Activated B cell treated with CpG ODN at 0.5 μM for 24 hours (primary cell): ENCODE results near the gene VPS13D. TPM values are rescaled to one million over a fixed set of nuclear protein-coding genes. Genes with fewer than 3 reads are reported as not detected.
A peak's percentile ranks its signal among the peaks of the same experiment; 100 is the strongest.

ENCODE experiments used
- ATAC-seq: fragments of 200-7000 bp; cut with Tn5 transposase; one replicate; pipeline ENCODE4 v1.10.0; 2021; ENCODE audit warnings: low read depth, mild to moderate bottlenecking, moderate library complexity
- CTCF ChIA-PET: fragments of 350-600 bp; sonication (Branson Sonifier 250); formaldehyde crosslinking; loops from one replicate; lab custom pipeline; 2021; ENCODE audit warnings: antibody characterized with exemption; lab: Charles Lee
- POLR2A ChIA-PET: fragments of 350-600 bp; sonication (Branson Sonifier 250); formaldehyde crosslinking; loops from one replicate; lab custom pipeline; 2021; ENCODE audit warnings: antibody characterized with exemption; lab: Charles Lee
- DNase-seq: peaks from one replicate; pipeline ENCODE4 v3.0.0; 2022
- H3K27ac Mint-ChIP-seq: one replicate; pipeline ENCODE4 v1.8.0; 2020; ENCODE audit warnings: mixed read lengths
- H3K27me3 Mint-ChIP-seq: one replicate; pipeline ENCODE4 v1.8.0; 2021; ENCODE audit warnings: mixed read lengths
- H3K36me3 Mint-ChIP-seq: one replicate; pipeline ENCODE4 v1.8.0; 2021; ENCODE audit warnings: low read depth, mixed read lengths
- H3K4me1 Mint-ChIP-seq: one replicate; pipeline ENCODE4 v1.8.0; 2021; ENCODE audit warnings: mixed read lengths
- H3K4me3 Mint-ChIP-seq: one replicate; pipeline ENCODE4 v1.8.0; 2020; ENCODE audit warnings: mild to moderate bottlenecking, mixed read lengths
- H3K9me3 Mint-ChIP-seq: one replicate; pipeline ENCODE4 v1.8.0; 2020; ENCODE audit warnings: mixed read lengths
- intact Hi-C: fragments of 100-400 bp; cut with micrococcal nuclease; formaldehyde crosslinking; loops from one replicate; pipeline ENCODE4 v1.15.1; 2024
- total RNA-seq: library from RNA; stranded (reverse); gene quantifications from 2 replicates; pipeline ENCODE4 v1.2.3, GENCODE V29; 2022
- TF ChIP-seq, protein P1 (sequence below): fragments of 200-600 bp; IDR thresholded peaks from one replicate; pipeline ENCODE4 v1.8.0; 2022; ENCODE audit warnings: antibody characterized with exemption, mild to moderate bottlenecking

The VPS13D gene
- total RNA-seq, 1 donor from 2014 or later, result 64.5 TPM

DNA sequence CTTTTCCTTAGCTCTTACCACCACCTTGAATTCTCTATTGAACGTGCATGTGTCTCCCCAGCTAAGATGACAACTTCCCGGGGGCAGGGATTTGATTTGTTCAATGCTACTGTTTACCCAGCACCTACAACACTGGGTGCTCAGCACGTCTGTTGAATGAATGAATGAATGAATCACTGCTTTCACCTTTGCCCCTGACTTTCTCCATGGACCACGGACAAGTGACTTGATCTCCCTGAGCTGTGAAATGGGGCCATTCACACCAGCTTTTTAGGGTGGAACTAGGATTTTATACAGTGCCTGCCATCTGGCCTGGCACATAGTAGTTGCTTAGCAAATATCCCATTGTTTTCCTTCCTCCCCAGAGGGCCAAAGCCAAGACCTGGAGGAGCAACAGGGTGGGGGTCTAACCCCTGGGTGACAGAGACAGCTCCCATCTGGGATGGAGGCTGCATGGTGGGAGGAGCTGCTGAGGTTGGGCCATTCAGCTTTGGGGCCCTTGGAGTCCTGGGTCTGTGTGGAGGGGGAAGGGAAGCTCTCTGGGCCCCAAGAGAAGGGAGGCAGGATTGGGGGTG, 47.3 kb upstream of the VPS13D start:
- intact Hi-C loops, result loop anchor here (2.0 to 5.0 kb wide), 2 partner anchors 16 to 40 kb away; partner anchors contain the start of gene TNFRSF1B
- CTCF ChIA-PET, result interaction anchor here (0.9 to 3.2 kb wide), 5 partner anchors 26 to 57 kb away, joined by 3 to 49 read pairs (median 3); no protein-coding TSS in a partner anchor

DNA sequence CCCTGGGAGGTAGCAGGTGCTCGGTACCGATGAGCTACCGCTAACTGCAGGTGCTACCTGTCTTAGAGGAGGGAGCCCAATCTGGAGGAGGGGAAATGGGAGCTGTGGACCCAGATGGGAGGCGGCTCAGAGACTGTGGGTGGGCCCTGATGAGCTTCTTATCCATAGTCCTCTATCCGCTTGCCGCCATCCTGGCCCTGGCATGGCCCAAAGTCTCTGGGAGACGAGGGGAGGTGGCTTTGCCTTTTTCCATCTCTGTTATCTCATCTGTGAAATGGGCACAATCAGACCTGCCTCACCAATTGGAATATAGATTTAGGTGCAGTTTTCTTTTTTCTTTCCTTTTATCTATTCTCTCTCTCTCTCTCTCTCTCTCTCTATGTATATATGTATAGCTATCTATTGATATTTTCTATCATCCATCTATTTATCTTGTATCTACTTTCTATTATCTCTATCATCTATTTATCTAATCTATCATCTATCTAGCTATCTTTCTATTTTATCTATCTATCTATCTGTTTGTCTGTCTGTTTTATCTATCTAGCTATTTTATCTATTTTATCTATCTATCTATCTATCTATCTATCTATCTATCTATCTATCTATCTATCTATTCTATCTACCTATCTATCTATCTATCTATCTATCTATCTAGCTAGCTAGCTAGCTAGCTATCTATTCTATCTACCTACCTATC, 46.6 kb upstream of the VPS13D start:
- Mint-ChIP-seq H3K27ac (peak overlapping the region; percentile 70), H3K4me1 (peaks cover 81% of the 10 kb centered on the region), H3K4me3 (peak overlapping the region; percentile 24), H3K9me3 (no peaks in the 10 kb centered on the region), H3K36me3 (peaks cover 45% of the 10 kb centered on the region), H3K27me3 (no peaks in the 10 kb centered on the region)
- intact Hi-C loops, result loop anchor here (2.0 to 5.0 kb wide), 2 partner anchors 16 to 41 kb away; partner anchors contain the start of gene TNFRSF1B
- no peak for ATAC-seq
- TF ChIP-seq, protein P1, sequence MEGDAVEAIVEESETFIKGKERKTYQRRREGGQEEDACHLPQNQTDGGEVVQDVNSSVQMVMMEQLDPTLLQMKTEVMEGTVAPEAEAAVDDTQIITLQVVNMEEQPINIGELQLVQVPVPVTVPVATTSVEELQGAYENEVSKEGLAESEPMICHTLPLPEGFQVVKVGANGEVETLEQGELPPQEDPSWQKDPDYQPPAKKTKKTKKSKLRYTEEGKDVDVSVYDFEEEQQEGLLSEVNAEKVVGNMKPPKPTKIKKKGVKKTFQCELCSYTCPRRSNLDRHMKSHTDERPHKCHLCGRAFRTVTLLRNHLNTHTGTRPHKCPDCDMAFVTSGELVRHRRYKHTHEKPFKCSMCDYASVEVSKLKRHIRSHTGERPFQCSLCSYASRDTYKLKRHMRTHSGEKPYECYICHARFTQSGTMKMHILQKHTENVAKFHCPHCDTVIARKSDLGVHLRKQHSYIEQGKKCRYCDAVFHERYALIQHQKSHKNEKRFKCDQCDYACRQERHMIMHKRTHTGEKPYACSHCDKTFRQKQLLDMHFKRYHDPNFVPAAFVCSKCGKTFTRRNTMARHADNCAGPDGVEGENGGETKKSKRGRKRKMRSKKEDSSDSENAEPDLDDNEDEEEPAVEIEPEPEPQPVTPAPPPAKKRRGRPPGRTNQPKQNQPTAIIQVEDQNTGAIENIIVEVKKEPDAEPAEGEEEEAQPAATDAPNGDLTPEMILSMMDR, result no peak
- ChIA-PET POLR2A (interaction anchor here (0.6 to 2.7 kb wide), 10 partner anchors 8 to 59 kb away, joined by 3 to 15 read pairs (median 4); no protein-coding TSS in a partner anchor), CTCF (interaction anchor here (0.9 to 3.2 kb wide), 8 partner anchors 9 to 58 kb away, joined by 3 to 49 read pairs (median 3); no protein-coding TSS in a partner anchor)
- no peak for DNase-seq

More for the DNA sequence above, 47.3 kb upstream of the VPS13D start:
- no peaks in the 10 kb centered on the region for H3K9me3 Mint-ChIP-seq
- H3K27me3 Mint-ChIP-seq, result no peaks in the 10 kb centered on the region
- H3K36me3 Mint-ChIP-seq, result peaks cover 42% of the 10 kb centered on the region
- H3K27ac Mint-ChIP-seq, result no peak overlapping the region
- DNase-seq, result no peak
- TF ChIP-seq, protein P1, result no peak
- peak overlapping the region; percentile 12 for H3K4me3 Mint-ChIP-seq
- H3K4me1 Mint-ChIP-seq, result peaks cover 81% of the 10 kb centered on the region
- no peak for ATAC-seq
- POLR2A ChIA-PET, result interaction anchor here (1.1 to 2.7 kb wide), 6 partner anchors 9 to 58 kb away, joined by 4 to 15 read pairs (median 5); no protein-coding TSS in a partner anchor

DNA sequence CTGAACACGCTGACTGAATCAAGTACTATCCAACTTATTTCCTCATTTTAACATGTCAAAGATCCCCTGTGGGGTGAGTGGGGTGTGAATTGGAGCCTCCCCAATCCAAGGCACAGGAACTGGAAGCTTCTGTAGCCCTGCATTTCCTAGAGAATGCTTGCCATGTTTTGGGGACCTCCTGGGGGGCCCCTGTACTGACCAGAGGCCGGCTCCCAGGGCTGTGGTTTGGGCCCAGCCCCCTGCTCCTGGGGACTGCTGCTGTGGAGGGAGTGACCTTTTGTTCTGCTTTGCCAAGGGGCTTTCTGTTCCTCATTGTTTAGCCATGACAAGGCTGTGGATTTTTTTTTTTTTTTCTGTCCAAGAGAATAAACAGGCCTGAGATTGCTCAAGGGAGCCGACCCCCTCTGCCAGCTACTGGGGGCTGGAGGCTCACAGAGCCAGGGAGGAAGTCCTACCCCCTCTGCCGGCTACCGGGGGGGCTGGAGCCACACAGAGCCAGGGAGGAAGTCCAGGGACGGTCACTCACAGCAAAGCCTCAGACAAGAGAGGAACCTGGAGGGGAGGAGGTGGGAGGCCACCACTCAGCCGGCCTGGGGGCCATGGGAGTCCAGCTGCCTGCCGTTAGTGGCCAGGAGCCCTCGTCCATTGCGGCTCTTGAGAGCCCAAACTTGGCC, 45.7 kb upstream of the VPS13D start:
- Mint-ChIP-seq H3K4me1 (peaks cover 73% of the 10 kb centered on the region), H3K9me3 (no peaks in the 10 kb centered on the region), H3K4me3 (peak overlapping the region; percentile 48), H3K36me3 (peaks cover 48% of the 10 kb centered on the region), H3K27me3 (no peaks in the 10 kb centered on the region), H3K27ac (peak overlapping the region; percentile 70)
- ChIA-PET POLR2A (interaction anchor here (0.6 to 2.7 kb wide), 12 partner anchors 9 to 276 kb away, joined by 3 to 15 read pairs (median 4); no protein-coding TSS in a partner anchor), CTCF (interaction anchor here (1.1 to 3.2 kb wide), 4 partner anchors 10 to 58 kb away, joined by 3 to 49 read pairs (median 6); no protein-coding TSS in a partner anchor)
- DNase-seq (no peak), ATAC-seq (peak; percentile 71)
- intact Hi-C loops, result loop anchor here (1.0 to 5.0 kb wide), 3 partner anchors 25 to 59 kb away; no protein-coding TSS in a partner anchor
- TF ChIP-seq, protein P1, result no peak

DNA sequence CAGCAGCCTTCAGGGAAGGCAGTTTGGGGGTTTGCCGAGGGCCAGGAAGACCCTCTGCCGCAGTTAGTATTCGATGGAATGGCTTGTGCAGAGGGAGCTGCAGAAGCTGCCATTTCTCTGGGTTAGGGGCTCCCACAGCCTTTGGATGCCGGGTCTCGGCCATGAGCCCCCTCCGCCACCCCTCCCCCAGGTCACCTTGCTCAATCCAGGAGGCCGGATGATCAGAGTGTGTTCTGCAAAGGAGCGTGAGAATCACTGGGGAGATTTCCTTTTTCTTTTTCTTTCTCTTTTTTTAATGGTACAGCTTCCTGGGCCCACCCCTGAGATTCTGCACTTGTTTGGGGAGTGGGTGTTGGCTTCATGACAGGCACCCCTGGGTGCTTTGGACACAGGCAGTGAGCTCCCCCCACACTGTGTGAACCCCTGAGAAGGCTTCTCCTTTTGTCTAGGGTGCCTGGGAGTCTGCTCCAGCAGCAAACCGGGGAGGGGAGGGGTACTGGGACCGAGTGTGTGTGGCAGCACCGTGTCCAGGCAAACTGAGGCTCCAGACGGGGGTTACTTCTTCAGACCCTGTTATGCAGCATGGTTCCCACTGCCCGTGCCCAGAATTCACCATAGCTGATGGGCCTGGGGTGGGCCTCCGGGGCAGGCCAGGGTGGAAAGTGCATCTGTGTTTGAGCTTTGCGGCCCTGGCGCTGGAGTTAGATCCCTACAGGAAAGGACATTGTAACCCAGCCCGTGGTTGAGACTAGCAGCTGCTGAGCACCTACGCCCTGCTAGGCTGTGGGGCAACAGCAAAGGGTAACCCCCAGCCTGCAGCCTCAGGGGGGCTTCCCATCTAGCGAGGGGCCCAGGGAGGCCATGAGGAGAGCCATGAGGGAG, 44.6 kb upstream of the VPS13D start:
- intact Hi-C loops, result loop anchor here (2.0 kb wide), 1 partner anchor 24 kb away; no protein-coding TSS in a partner anchor
- no peak overlapping the region for H3K4me3 Mint-ChIP-seq

More for the DNA sequence above, 44.6 kb upstream of the VPS13D start:
- ATAC-seq, result no peak
- H3K4me1 Mint-ChIP-seq, result peaks cover 64% of the 10 kb centered on the region
- TF ChIP-seq, protein P1, result no peak
- H3K36me3 Mint-ChIP-seq, result peaks cover 50% of the 10 kb centered on the region
- H3K27me3 Mint-ChIP-seq, result no peaks in the 10 kb centered on the region
- CTCF ChIA-PET, result interaction anchor here (1.4 kb wide), 1 partner anchor 60 kb away, joined by 6 read pairs; no protein-coding TSS in a partner anchor
- peak overlapping the region; percentile 41 for H3K27ac Mint-ChIP-seq
- no peaks in the 10 kb centered on the region for H3K9me3 Mint-ChIP-seq
- no peak for DNase-seq
- POLR2A ChIA-PET, result no interaction called here
